ENCODE results near the gene KRT77. TPM values are rescaled to one million over a fixed set of nuclear protein-coding genes. Genes with fewer than 3 reads are reported as not detected.

KRT77 gene
- total RNA-seq, 1 experiment from 2014 or later, result not detected

GRCh38 chr12:52735816-52736632, 32.7 kb upstream of the KRT77 start (continued):
- no peak for TF ChIP-seq USF1 (CRISPR knock-in tag; IDR thresholded peaks at IDR 0.05)
- no peak for TF ChIP-seq ETV6 (CRISPR knock-in tag; IDR thresholded peaks at IDR 0.05)
- no peak for TF ChIP-seq JUN (CRISPR knock-in tag; IDR thresholded peaks at IDR 0.05)
- TF ChIP-seq MAX (CRISPR knock-in tag; IDR thresholded peaks at IDR 0.05), result no peak
- TF ChIP-seq ATF6 (CRISPR knock-in tag; IDR thresholded peaks at IDR 0.05), result no peak
- no peak for TF ChIP-seq ZNF138 (CRISPR knock-in tag; conservative IDR thresholded peaks at IDR 0.05)
- no peak for TF ChIP-seq PRDM15 (CRISPR knock-in tag; IDR thresholded peaks at IDR 0.05)
- no peak for TF ChIP-seq CBFB (CRISPR knock-in tag; IDR thresholded peaks at IDR 0.05; ENCODE audit: low read depth)
- no peak for TF ChIP-seq ZBTB43 (CRISPR knock-in tag; IDR thresholded peaks at IDR 0.05)
- TF ChIP-seq FOXP1 (CRISPR knock-in tag; IDR thresholded peaks at IDR 0.05; ENCODE audit: borderline replicate concordance), result no peak

- H3K27me3 Mint-ChIP-seq (ENCODE audit: low read depth), result peaks cover 27% of the 10 kb centered on the region
- TF ChIP-seq USF2 (CRISPR knock-in tag; IDR thresholded peaks at IDR 0.05) (no peak), ZNF396 (CRISPR knock-in tag; IDR thresholded peaks at IDR 0.05; ENCODE audit: borderline replicate concordance) (no peak), MLX (CRISPR knock-in tag; IDR thresholded peaks at IDR 0.05) (no peak), CTCF (IDR thresholded peaks at IDR 0.05) (no peak), ZNF138 (CRISPR knock-in tag; conservative IDR thresholded peaks at IDR 0.05) (no peak), ATF2 (CRISPR knock-in tag; IDR thresholded peaks at IDR 0.05; ENCODE audit: borderline replicate concordance, low read depth) (no peak), NR2C2 (CRISPR knock-in tag; IDR thresholded peaks at IDR 0.05) (no peak), RELA (CRISPR knock-in tag; IDR thresholded peaks at IDR 0.05; ENCODE audit: borderline replicate concordance) (no peak), TCF7 (CRISPR knock-in tag; IDR thresholded peaks at IDR 0.05; ENCODE audit: low read depth) (no peak), ATF3 (CRISPR knock-in tag; conservative IDR thresholded peaks at IDR 0.05) (no peak), TP53 (CRISPR knock-in tag; IDR thresholded peaks at IDR 0.05) (no peak), CDX4 (CRISPR knock-in tag; IDR thresholded peaks at IDR 0.05; ENCODE audit: borderline replicate concordance) (no peak)
These were observed 31.8 kb upstream of the KRT77 start for GRCh38 chr12:52735106-52735505.

More at GRCh38 chr12:52735106-52735505, 31.8 kb upstream of the KRT77 start:
- POLR2A ChIA-PET, result no interaction called here
- no peaks in the 10 kb centered on the region for H3K4me1 Mint-ChIP-seq
- peaks cover 20% of the 10 kb centered on the region for H3K9me3 Mint-ChIP-seq
- CTCF ChIA-PET, result interaction anchor here (1.3 to 1.4 kb wide), 2 partner anchors 21 to 136 kb away, joined by 3 to 4 read pairs; no protein-coding TSS in a partner anchor
- H3K27ac Mint-ChIP-seq, result no peak overlapping the region
- H3K4me3 Mint-ChIP-seq, result no peak overlapping the region
- no peak for DNase-seq (ENCODE audit: low spot score)
- H3K36me3 Mint-ChIP-seq, result no peaks in the 10 kb centered on the region
- no peak for ATAC-seq

Data from WTC11 (cell line).